Liver (tissue), 3 donors: Measurements from ENCODE around the gene CAMK1D.

ENCODE experiments used
- ATF3 ChIP-seq: IDR thresholded peaks from 2 replicates; pipeline ENCODE4 v1.6.1; 2016; ENCODE audit warnings: antibody characterized with exemption
- CTCF ChIP-seq: fragments of 150-350 bp; IDR thresholded peaks from 2 replicates; pipeline ENCODE4 v1.5.1; 2017; ENCODE audit warnings: improper control_type of control experiment, low read depth, low read length; ENCODE audit not compliant: missing input control
- HNF4G ChIP-seq: IDR thresholded peaks from 2 replicates; pipeline ENCODE4 v1.6.1; 2016; ENCODE audit warnings: antibody characterized with exemption
- MAX ChIP-seq: IDR thresholded peaks from 2 replicates; pipeline ENCODE4 v1.6.1; 2016; ENCODE audit warnings: antibody characterized with exemption
- ZBTB33 ChIP-seq: IDR thresholded peaks from 2 replicates; pipeline ENCODE4 v1.6.1; 2016; ENCODE audit warnings: antibody characterized with exemption
- donor health status: healthy.
- donor health status: healthy.

- no peak for TF ChIP-seq HNF4G
- TF ChIP-seq MAX, result no peak
- TF ChIP-seq ZBTB33, result no peak
- no peak for TF ChIP-seq CTCF
- no peak for TF ChIP-seq ATF3
These were observed 259.4 kb downstream of the CAMK1D start for GRCh38 chr10:12608761-12609160.
